Kidney (tissue), 14 donors: ENCODE results near the gene PLA2G15. TPM values are rescaled to one million over a fixed set of nuclear protein-coding genes. Genes with fewer than 3 reads are reported as not detected.

ENCODE experiments used
- DNase-seq, 5 donors: peaks; one replicate each; pipeline ENCODE4 v3.0.0-alpha.2; 2013 to 2020
- FAIRE-seq: peaks from 2 replicates; lab custom pipeline; 2012; peaks lifted over from hg19 to GRCh38; lab: Jason Lieb, UNC
- H3K27ac ChIP-seq, 2 donors: one replicate each; pipeline ENCODE4 v1.7.0; 2013; ENCODE audit warnings: low read depth in 2 of 2, low read length in 2 of 2, inconsistent platforms in 1 of 2
- H3K27me3 ChIP-seq: one replicate; pipeline ENCODE4 v1.7.1; 2013; ENCODE audit warnings: low read length, inconsistent platforms; ENCODE audit not compliant: control insufficient read depth, insufficient read depth
- H3K36me3 ChIP-seq, 3 donors: one replicate each; pipeline versions ENCODE4 v1.7.0 to v1.7.1; 2013; ENCODE audit warnings: low read length in 3 of 3, control low read depth in 1 of 3, inconsistent platforms in 1 of 3; ENCODE audit not compliant: insufficient read depth in 3 of 3, control insufficient read depth in 2 of 3
- H3K4me1 ChIP-seq, 3 donors: one replicate each; pipeline versions ENCODE4 v1.7.0 to v1.7.1; 2013; ENCODE audit warnings: low read length in 3 of 3, inconsistent platforms in 1 of 3, low read depth in 1 of 3; ENCODE audit not compliant: control insufficient read depth in 2 of 3, insufficient read depth in 2 of 3
- H3K4me3 ChIP-seq, 3 donors: one replicate each; pipeline versions ENCODE4 v1.7.0 to v1.8.1; 2013; ENCODE audit warnings: low read length in 3 of 3, control low read depth in 1 of 3, inconsistent platforms in 1 of 3
- H3K9ac ChIP-seq, 3 donors: one replicate each; pipeline versions ENCODE4 v1.7.0 to v1.7.1; 2013; ENCODE audit warnings: low read length in 3 of 3, control low read depth in 1 of 3, inconsistent platforms in 1 of 3
- H3K9me3 ChIP-seq, 3 donors: one replicate each; pipeline versions ENCODE4 v1.7.0 to v1.7.1; 2013; ENCODE audit warnings: low read length in 3 of 3, control low read depth in 1 of 3, inconsistent platforms in 1 of 3; ENCODE audit not compliant: control insufficient read depth in 2 of 3, insufficient read depth in 1 of 3
- CTCF ChIP-seq: IDR thresholded peaks from 3 replicates; pipeline ENCODE4 v1.5.1; 2012; ENCODE audit warnings: mild to moderate bottlenecking, moderate library complexity, borderline replicate concordance; ENCODE audit not compliant: insufficient read depth; ENCODE audit errors: extremely low read depth
- intact Hi-C: fragments of 100-400 bp; cut with DNase I; formaldehyde crosslinking; loops from one replicate; pipeline ENCODE4 v1.11.1; 2022
- polyA plus RNA-seq: library from polyadenylated mRNA; stranded (reverse); fragments of 350-450 nt; fragmentation: Illumina TruSeq; extraction: RNeasy Lipid Tissue Mini Kit (QIAGEN cat#74804); gene quantifications from one replicate; pipeline ENCODE4 v1.2.3, GENCODE V29; 2014; ENCODE audit warnings: low read depth, low replicate concordance; ENCODE audit not compliant: insufficient read depth
- total RNA-seq: library from RNA; stranded (reverse); fragmentation: NEBNext Ultra II Directional; extraction: Animal tissue kit (Norgen Biotek cat#: 25700); gene quantifications from one replicate; pipeline ENCODE4 v1.2.1, GENCODE V29; 2021
- donor health status: control.
- donor health status: control.
- donor health status: control.
- donor health status: control.
- donor health status: control.
- donor health status: DM: yes; HTN: yes; CAD: no.
- donor health status: Normal renal cell carcinoma (clear cell type).

PLA2G15 gene
- total and polyA plus RNA-seq, 2 donors from 2014 or later: 35.1 to 44.4 TPM

GRCh38 chr16:68289202-68289601, 44.0 kb downstream of the PLA2G15 start:
- Histone ChIP-seq H3K27me3 (no peaks in the 10 kb centered on the region), H3K4me1 (peaks cover 0 to 24% (median 4%) of the 10 kb centered on the region in 3 donors), H3K4me3 (no peak overlapping the region), H3K9me3 (no peaks in the 10 kb centered on the region), H3K36me3 (peaks cover 4 to 16% (median 15%) of the 10 kb centered on the region in 3 donors), H3K27ac (no peak overlapping the region), H3K9ac (no peak overlapping the region)
- no peak for TF ChIP-seq CTCF
- DNase-seq (no peak), FAIRE-seq (no peak)
- intact Hi-C loops: no loop called here

GRCh38 chr16:68289621-68290329, 44.6 kb downstream of the PLA2G15 start:
- intact Hi-C loops: no loop called here

GRCh38 chr16:68290450-68290849, 45.3 kb downstream of the PLA2G15 start:
- TF ChIP-seq CTCF: no peak
- no peak overlapping the region for H3K9ac ChIP-seq

More at GRCh38 chr16:68289621-68290329, 44.6 kb downstream of the PLA2G15 start:
- peak overlapping the region in 1 of 2 donors; percentile 29 for H3K27ac ChIP-seq
- no peaks in the 10 kb centered on the region for H3K27me3 ChIP-seq
- FAIRE-seq (no peak), DNase-seq (peak in 1 of 5 donors; percentile 56)
- no peaks in the 10 kb centered on the region for H3K9me3 ChIP-seq
- peaks cover 0 to 22% (median 4%) of the 10 kb centered on the region in 3 donors for H3K4me1 ChIP-seq
- no peak overlapping the region for H3K9ac ChIP-seq
- H3K4me3 ChIP-seq: no peak overlapping the region
- no peak for TF ChIP-seq CTCF
- H3K36me3 ChIP-seq: peaks cover 4 to 17% (median 16%) of the 10 kb centered on the region in 3 donors

More at GRCh38 chr16:68290450-68290849, 45.3 kb downstream of the PLA2G15 start:
- Histone ChIP-seq H3K27me3 (no peaks in the 10 kb centered on the region), H3K4me3 (no peak overlapping the region), H3K9me3 (no peaks in the 10 kb centered on the region), H3K27ac (peak overlapping the region in 1 of 2 donors; percentile 29), H3K36me3 (peaks cover 4 to 17% (median 16%) of the 10 kb centered on the region in 3 donors), H3K4me1 (peaks cover 0 to 19% (median 4%) of the 10 kb centered on the region in 3 donors)
- DNase-seq (no peak), FAIRE-seq (no peak)
- intact Hi-C loops: no loop called here
